Activated naive CD4-positive, alpha-beta T cell treated with anti-CD3 and anti-CD28 coated beads, Interleukin-2, amount 10 ng/mL, durations not matched to agents 7 days and 5 days (primary cell): Measurements from ENCODE around the gene ST13.
"Not testable (repeated sequence)": the region's sequence is repeated elsewhere in the genome, so short reads cannot be mapped to it uniquely, and the experiment has no call there.

Experiments used
- CTCF ChIA-PET: fragments of 350-600 bp; sonication (Branson Sonifier 250); formaldehyde crosslinking; loops from one replicate; lab custom pipeline; 2021; ENCODE audit warnings: antibody characterized with exemption; lab: Charles Lee
- DNase-seq: peaks from one replicate; pipeline ENCODE4 v3.0.0-alpha.2; 2020
- H3K27ac Mint-ChIP-seq: one replicate; pipeline ENCODE4 v1.8.0; 2021; ENCODE audit warnings: mild to moderate bottlenecking, moderate library complexity, mixed read lengths
- H3K27me3 Mint-ChIP-seq: one replicate; pipeline ENCODE4 v1.8.0; 2021; ENCODE audit warnings: mild to moderate bottlenecking, mixed read lengths
- H3K36me3 Mint-ChIP-seq: one replicate; pipeline ENCODE4 v1.8.0; 2021; ENCODE audit warnings: mixed read lengths
- H3K4me1 Mint-ChIP-seq: one replicate; pipeline ENCODE4 v1.8.0; 2021; ENCODE audit warnings: mixed read lengths
- H3K4me3 Mint-ChIP-seq: one replicate; pipeline ENCODE4 v1.8.0; 2021; ENCODE audit warnings: mild to moderate bottlenecking, moderate library complexity, mixed read lengths
- H3K9me3 Mint-ChIP-seq: one replicate; pipeline ENCODE4 v1.8.0; 2021; ENCODE audit warnings: mixed read lengths

The ST13 gene

GRCh38 chr22:40856513-40857308 lies at the start of gene ST13, which contains the start of gene XPNPEP3:
TSS of gene ST13 (minus strand) at chr22:40856639. CDS start at chr22:40856540, 99 bp downstream.
TSS of gene XPNPEP3 (plus strand) at chr22:40857148. CDS start at chr22:40857182, 34 bp downstream.
- DNase-seq, result peak; percentile 99
- CTCF ChIA-PET, result interaction anchor here (1.0 to 1.7 kb wide), 3 partner anchors 43 to 210 kb away, joined by 3 to 7 read pairs (median 6); no protein-coding TSS in a partner anchor
- H3K4me3 Mint-ChIP-seq, result peak within 1 kb of the TSS; percentile 99
- peaks cover 55% of the 10 kb centered on the region for H3K4me1 Mint-ChIP-seq
- H3K27ac Mint-ChIP-seq, result peak within 1 kb of the TSS; percentile 100
- H3K9me3 Mint-ChIP-seq, result no peaks in the 10 kb centered on the region
- no peaks in the 10 kb centered on the region for H3K27me3 Mint-ChIP-seq
- H3K36me3 Mint-ChIP-seq, result peaks cover 13% of the 10 kb centered on the region

DNA sequence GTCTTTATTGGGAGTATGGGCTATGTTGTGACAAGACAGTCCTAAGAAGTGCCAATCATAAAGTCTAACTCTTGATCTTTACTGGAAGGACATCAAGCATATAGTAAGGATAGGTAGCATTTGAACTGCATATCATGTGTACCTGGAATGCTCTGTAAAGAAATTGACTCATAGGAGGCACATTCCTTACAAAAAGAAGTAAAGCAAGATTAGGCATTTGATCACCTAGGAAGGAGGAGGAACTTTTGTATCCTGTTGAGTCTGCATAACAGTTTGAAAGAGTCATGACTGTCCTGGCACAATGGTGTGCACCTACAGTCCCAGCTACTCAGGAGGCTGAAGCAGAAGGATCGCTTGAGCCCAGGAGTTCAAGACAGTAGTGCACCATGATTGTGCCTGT lies 47.7 kb upstream of the ST13 start:
- Mint-ChIP-seq H3K4me3 (no peak overlapping the region), H3K27ac (no peak overlapping the region), H3K36me3 (peaks cover 2% of the 10 kb centered on the region), H3K9me3 (no peaks in the 10 kb centered on the region), H3K4me1 (peaks cover 2% of the 10 kb centered on the region), H3K27me3 (no peaks in the 10 kb centered on the region)
- CTCF ChIA-PET, result interaction anchor here (1.2 to 1.4 kb wide), 2 partner anchors 10 to 467 kb away, joined by 3 to 6 read pairs; no protein-coding TSS in a partner anchor
- DNase-seq, result no peak

DNA sequence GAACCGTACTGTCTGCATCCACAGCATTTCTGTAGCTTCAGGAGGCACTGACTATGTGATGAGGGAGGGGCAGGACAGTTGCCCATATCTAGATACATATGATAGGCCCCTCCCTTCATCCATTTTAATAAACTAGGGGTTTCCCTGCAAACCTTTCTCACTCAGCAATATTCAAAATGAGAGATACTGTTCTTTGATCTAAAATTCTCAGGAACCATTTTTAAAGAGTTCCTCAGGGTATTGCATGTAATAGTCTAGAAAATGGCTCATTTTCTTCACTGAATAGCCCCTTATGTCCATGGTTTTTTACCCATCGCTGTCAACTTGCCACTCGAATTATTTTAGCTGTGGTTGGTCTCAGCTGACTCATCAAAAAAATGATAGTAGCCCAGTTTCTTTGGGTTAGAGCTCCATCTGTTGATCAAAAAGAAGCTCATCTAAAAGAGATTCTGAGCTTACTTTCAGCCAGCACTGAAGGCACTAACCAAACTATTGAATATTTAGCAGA lies 42.5 kb upstream of the ST13 start:
- H3K27ac Mint-ChIP-seq, result no peak overlapping the region
- H3K27me3 Mint-ChIP-seq, result no peaks in the 10 kb centered on the region
- CTCF ChIA-PET, result interaction anchor here (0.6 to 2.9 kb wide), 28 partner anchors 9 to 551 kb away, joined by 3 to 47 read pairs (median 4); partner anchors contain the start of gene XPNPEP3
- DNase-seq, result peak; percentile 23
- no peaks in the 10 kb centered on the region for H3K9me3 Mint-ChIP-seq
- no peaks in the 10 kb centered on the region for H3K36me3 Mint-ChIP-seq
- H3K4me1 Mint-ChIP-seq, result peaks cover 8% of the 10 kb centered on the region
- H3K4me3 Mint-ChIP-seq, result no peak overlapping the region

GRCh38 chr22:40894417-40894816 lies 38.0 kb upstream of the ST13 start:
- Mint-ChIP-seq H3K4me1 (peaks cover 9% of the 10 kb centered on the region), H3K4me3 (no peak overlapping the region), H3K36me3 (peaks cover under 1% of the 10 kb centered on the region), H3K27ac (no peak overlapping the region), H3K27me3 (no peaks in the 10 kb centered on the region), H3K9me3 (no peaks in the 10 kb centered on the region)
- CTCF ChIA-PET, result no interaction called here
- no peak for DNase-seq

DNA sequence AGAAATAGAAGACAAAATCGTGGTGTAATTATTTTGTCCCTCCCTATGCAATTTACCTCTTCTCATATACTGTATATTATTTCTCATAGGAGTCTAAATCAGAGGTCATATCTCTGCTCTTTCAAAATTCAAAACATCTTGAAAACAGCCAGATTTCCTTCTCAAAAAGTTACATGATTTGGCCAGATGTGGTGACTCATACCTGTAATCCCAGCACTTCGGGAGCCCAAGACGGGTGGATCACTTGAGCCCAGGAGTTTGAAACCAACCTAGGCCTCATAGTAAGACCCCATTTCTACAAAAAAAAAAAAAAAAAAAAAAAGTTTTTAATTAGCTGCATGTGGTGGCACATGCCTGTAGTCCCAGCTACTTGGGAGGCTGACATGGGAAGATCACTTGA lies 34.4 kb upstream of the ST13 start:
- H3K27me3 Mint-ChIP-seq, result no peaks in the 10 kb centered on the region

GRCh38 chr22:40889116-40889515 lies 32.7 kb upstream of the ST13 start:
- H3K4me3 Mint-ChIP-seq, result no peak overlapping the region
- no peaks in the 10 kb centered on the region for H3K9me3 Mint-ChIP-seq
- H3K27ac Mint-ChIP-seq, result peak overlapping the region; percentile 39

More for the DNA sequence above, 34.4 kb upstream of the ST13 start:
- H3K4me3 Mint-ChIP-seq, result no peak overlapping the region
- H3K9me3 Mint-ChIP-seq, result no peaks in the 10 kb centered on the region
- H3K4me1 Mint-ChIP-seq, result peaks cover 8% of the 10 kb centered on the region
- no peak overlapping the region for H3K27ac Mint-ChIP-seq
- DNase-seq, result no peak
- H3K36me3 Mint-ChIP-seq, result peaks cover 17% of the 10 kb centered on the region
- CTCF ChIA-PET, result no interaction called here

GRCh38 chr22:40878922-40879321 lies 22.5 kb upstream of the ST13 start:
- Mint-ChIP-seq H3K27me3 (no peaks in the 10 kb centered on the region), H3K9me3 (no peaks in the 10 kb centered on the region), H3K4me3 (no peak overlapping the region), H3K4me1 (no peaks in the 10 kb centered on the region), H3K36me3 (peaks cover 2% of the 10 kb centered on the region), H3K27ac (no peak overlapping the region)
- DNase-seq, result no peak
- CTCF ChIA-PET, result no interaction called here

More at GRCh38 chr22:40889116-40889515, 32.7 kb upstream of the ST13 start:
- Mint-ChIP-seq H3K4me1 (peaks cover 8% of the 10 kb centered on the region), H3K27me3 (no peaks in the 10 kb centered on the region), H3K36me3 (peaks cover 17% of the 10 kb centered on the region)
- no peak for DNase-seq
- CTCF ChIA-PET, result no interaction called here

DNA sequence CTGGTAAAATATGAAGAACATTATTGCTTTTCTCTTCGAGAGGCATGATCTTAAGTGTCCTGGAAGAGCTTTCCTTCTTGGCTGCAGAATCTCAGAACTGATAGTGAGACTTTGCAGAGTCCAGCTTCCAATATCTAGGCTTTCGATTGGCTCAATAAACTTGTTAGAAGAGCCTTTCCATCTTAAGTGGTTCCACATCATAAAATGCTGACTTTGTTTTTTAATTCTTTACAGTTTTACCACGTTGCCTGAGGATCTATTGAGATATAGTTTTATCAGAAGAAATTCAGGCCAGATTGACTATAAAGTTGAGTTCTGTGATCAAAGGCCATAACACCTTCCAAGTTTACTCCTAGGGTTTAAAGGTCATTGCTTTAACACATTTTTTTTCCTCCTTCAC lies 21.0 kb upstream of the ST13 start:
- Mint-ChIP-seq H3K27me3 (no peaks in the 10 kb centered on the region), H3K36me3 (no peaks in the 10 kb centered on the region), H3K4me3 (no peak overlapping the region), H3K9me3 (no peaks in the 10 kb centered on the region), H3K4me1 (no peaks in the 10 kb centered on the region), H3K27ac (no peak overlapping the region)
- CTCF ChIA-PET, result interaction anchor here (1.5 kb wide), 1 partner anchor 11 kb away, joined by 4 read pairs; no protein-coding TSS in a partner anchor
- DNase-seq, result no peak

- no peaks in the 10 kb centered on the region for H3K4me1 Mint-ChIP-seq
- no peak for DNase-seq
- no peaks in the 10 kb centered on the region for H3K27me3 Mint-ChIP-seq
- H3K36me3 Mint-ChIP-seq, result no peaks in the 10 kb centered on the region
- H3K4me3 Mint-ChIP-seq, result no peak overlapping the region
- H3K27ac Mint-ChIP-seq, result no peak overlapping the region
- CTCF ChIA-PET, result interaction anchor here (1.1 to 1.5 kb wide), 2 partner anchors 10 to 46 kb away, joined by 4 read pairs; no protein-coding TSS in a partner anchor
- no peaks in the 10 kb centered on the region for H3K9me3 Mint-ChIP-seq
These were observed 20.5 kb upstream of the ST13 start for GRCh38 chr22:40876907-40877306.

- no peak for DNase-seq
- H3K27me3 Mint-ChIP-seq, result no peaks in the 10 kb centered on the region
- H3K4me3 Mint-ChIP-seq, result no peak overlapping the region
- H3K4me1 Mint-ChIP-seq, result no peaks in the 10 kb centered on the region
- CTCF ChIA-PET, result no interaction called here
- peaks cover 4% of the 10 kb centered on the region for H3K36me3 Mint-ChIP-seq
- no peaks in the 10 kb centered on the region for H3K9me3 Mint-ChIP-seq
- no peak overlapping the region for H3K27ac Mint-ChIP-seq
These were observed 18.7 kb upstream of the ST13 start for GRCh38 chr22:40875111-40875510.

DNA sequence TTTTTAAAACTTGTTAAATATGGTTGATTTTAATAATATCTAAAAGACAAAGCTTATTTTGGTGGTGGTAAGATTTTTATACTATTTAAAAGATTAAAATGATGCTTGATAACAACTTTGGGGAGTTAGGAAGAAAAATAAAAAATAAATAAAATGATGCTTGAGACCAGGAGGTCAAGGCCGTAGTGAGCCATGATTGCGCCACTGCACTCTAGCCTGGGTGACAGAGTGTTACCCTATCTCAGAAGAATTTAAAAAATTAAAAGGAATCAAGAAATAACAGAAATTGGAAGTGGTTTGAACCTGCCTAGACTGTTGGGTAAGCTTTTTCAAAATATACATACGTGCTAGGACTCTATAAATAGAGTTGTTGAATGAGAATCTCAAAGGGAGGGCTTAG lies 17.6 kb upstream of the ST13 start:
- no peak overlapping the region for H3K27ac Mint-ChIP-seq
- no peak for DNase-seq
- H3K27me3 Mint-ChIP-seq, result no peaks in the 10 kb centered on the region
- no peaks in the 10 kb centered on the region for H3K9me3 Mint-ChIP-seq
- no peak overlapping the region for H3K4me3 Mint-ChIP-seq
- H3K36me3 Mint-ChIP-seq, result peaks cover 4% of the 10 kb centered on the region
- no peaks in the 10 kb centered on the region for H3K4me1 Mint-ChIP-seq
- CTCF ChIA-PET, result interaction anchor here (0.7 to 1.2 kb wide), 2 partner anchors 8 to 191 kb away, joined by 4 read pairs; no protein-coding TSS in a partner anchor

GRCh38 chr22:40868379-40868778 lies 11.9 kb upstream of the ST13 start:
- not testable (repeated sequence) for H3K4me3 Mint-ChIP-seq, DNase-seq, H3K36me3 Mint-ChIP-seq, H3K27ac Mint-ChIP-seq, H3K27me3 Mint-ChIP-seq, H3K4me1 Mint-ChIP-seq, H3K9me3 Mint-ChIP-seq
- CTCF ChIA-PET, result interaction anchor here (0.6 kb wide), 1 partner anchor 12 kb away, joined by 4 read pairs; no protein-coding TSS in a partner anchor

- Mint-ChIP-seq H3K36me3 (peaks cover 4% of the 10 kb centered on the region), H3K27me3 (no peaks in the 10 kb centered on the region), H3K27ac (no peak overlapping the region), H3K4me3 (no peak overlapping the region), H3K9me3 (no peaks in the 10 kb centered on the region), H3K4me1 (peaks cover 7% of the 10 kb centered on the region)
- CTCF ChIA-PET, result interaction anchor here (0.9 to 1.1 kb wide), 2 partner anchors 10 to 32 kb away, joined by 4 to 8 read pairs; no protein-coding TSS in a partner anchor
- DNase-seq, result no peak
These were observed 10.7 kb upstream of the ST13 start for GRCh38 chr22:40867109-40867508.

DNA sequence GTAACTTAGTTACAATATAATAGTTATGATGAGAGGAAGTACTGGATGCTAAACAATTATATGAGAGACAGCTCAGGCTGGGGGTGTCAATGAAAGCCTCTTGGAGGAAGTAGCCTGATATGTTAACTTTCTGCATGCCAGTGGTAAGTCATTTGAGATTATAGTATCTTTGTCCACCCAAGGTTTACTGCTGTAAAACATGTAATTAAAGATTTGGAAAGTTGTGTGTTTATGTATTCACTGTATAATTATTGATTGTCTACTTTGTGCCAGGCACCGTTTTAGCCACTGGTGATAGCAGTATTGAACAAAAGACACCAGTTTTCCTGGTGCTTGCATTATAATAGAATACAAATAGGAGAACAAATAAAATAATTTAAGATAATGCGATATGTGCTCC lies 6.1 kb upstream of the ST13 start:
- no peak for DNase-seq
- Mint-ChIP-seq H3K27me3 (no peaks in the 10 kb centered on the region), H3K36me3 (peaks cover 9% of the 10 kb centered on the region), H3K4me1 (peaks cover 26% of the 10 kb centered on the region), H3K9me3 (no peaks in the 10 kb centered on the region), H3K27ac (no peak overlapping the region), H3K4me3 (no peak overlapping the region)
- CTCF ChIA-PET, result no interaction called here
